Measurements from ENCODE around the gene HSF4.
"Not testable (repeated sequence)": the region's sequence is repeated elsewhere in the genome, so short reads cannot be mapped to it uniquely, and the experiment has no call there.

DNA sequence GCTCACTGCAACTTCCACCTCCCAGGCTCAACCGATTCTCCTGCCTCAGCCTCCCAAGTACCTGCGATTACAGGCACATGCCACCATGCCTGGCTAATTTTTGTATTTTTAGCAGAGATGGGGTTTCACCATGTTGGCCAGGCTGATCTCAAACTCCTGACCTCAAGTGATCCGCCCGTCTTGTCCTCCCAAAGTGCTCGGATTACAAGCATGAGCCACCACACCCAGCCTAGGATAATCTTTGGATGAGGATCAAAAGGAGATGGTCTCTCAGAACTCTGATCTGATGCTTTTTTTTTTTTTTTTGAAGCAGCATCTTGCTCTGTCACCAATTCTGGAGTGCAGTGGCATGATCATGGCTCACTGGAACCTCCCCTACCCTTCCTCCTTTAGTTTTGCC lies 41.7 kb upstream of the HSF4 start:
- TF ChIP-seq CTCF (conservative IDR thresholded peaks at IDR 0.05 in 1 of 2, IDR thresholded peaks at IDR 0.05 in 1 of 2; ENCODE audit: extremely low read depth in 1 of 2, insufficient read depth in 1 of 2, low read depth in 1 of 2, low read length in 2 of 2); EZH2 (IDR thresholded peaks at IDR 0.05; ENCODE audit: borderline replicate concordance, low read length): not testable (repeated sequence)
